ENCODE data around the gene CLDN9. TPM values are rescaled to one million over a fixed set of nuclear protein-coding genes. Genes with fewer than 3 reads are reported as not detected.

The CLDN9 gene
- total and polyA plus RNA-seq, 9 of the 15 experiments (the other 6 are each of a cell fraction or from before 2014, with no cell fraction given) = 0.12 to 0.44 (median 0.22) TPM; not detected in 4

GRCh38 chr16:2963723-2964474 is 48.8 kb upstream of the CLDN9 start, which contains the start of gene KREMEN2 (continued):
- TF ChIP-seq ZBTB9 (CRISPR knock-in tag; IDR thresholded peaks at IDR 0.05) (no peak), NCOA6 (IDR thresholded peaks at IDR 0.05) (no peak), RFX7 (CRISPR knock-in tag; IDR thresholded peaks at IDR 0.05) (no peak), PRDM10 (IDR thresholded peaks at IDR 0.05; ENCODE audit: partially characterized antibody) (peak; percentile 75), NFE2 (IDR thresholded peaks at IDR 0.05; ENCODE audit: low read depth) (no peak), NCOA4 (IDR thresholded peaks at IDR 0.05; ENCODE audit: partially characterized antibody) (no peak), ILF3 (IDR thresholded peaks at IDR 0.05; ENCODE audit: borderline replicate concordance) (no peak), E2F6 (IDR thresholded peaks at IDR 0.05; ENCODE audit: borderline replicate concordance in 1 of 2, extremely low read depth in 1 of 2, insufficient read depth in 1 of 2, insufficient read length in 1 of 2, low read depth in 1 of 2, low read length in 1 of 2, poor library complexity in 1 of 2, severe bottlenecking in 1 of 2) (peak; percentile 47 to 61), CTCF (IDR thresholded peaks at IDR 0.05 in 2 of 3, conservative IDR thresholded peaks at IDR 0.05 in 1 of 3; ENCODE audit: insufficient read depth in 2 of 3, low read depth in 1 of 3, low read length in 3 of 3) (peak in 2 of 3 experiments; percentile 6 to 37; a peak in 3 of 6 replicates), CHCHD3 (CRISPR knock-in tag; IDR thresholded peaks at IDR 0.05) (no peak), DIDO1 (tag; IDR thresholded peaks at IDR 0.05; ENCODE audit: low read depth) (no peak), ELF2 (CRISPR knock-in tag; IDR thresholded peaks at IDR 0.05) (no peak), ZKSCAN8 (CRISPR knock-in tag; IDR thresholded peaks at IDR 0.05) (no peak), POLR2A (conservative IDR thresholded peaks at IDR 0.05) (peak; percentile 83)
- TF ChIP-seq, protein P1, sequence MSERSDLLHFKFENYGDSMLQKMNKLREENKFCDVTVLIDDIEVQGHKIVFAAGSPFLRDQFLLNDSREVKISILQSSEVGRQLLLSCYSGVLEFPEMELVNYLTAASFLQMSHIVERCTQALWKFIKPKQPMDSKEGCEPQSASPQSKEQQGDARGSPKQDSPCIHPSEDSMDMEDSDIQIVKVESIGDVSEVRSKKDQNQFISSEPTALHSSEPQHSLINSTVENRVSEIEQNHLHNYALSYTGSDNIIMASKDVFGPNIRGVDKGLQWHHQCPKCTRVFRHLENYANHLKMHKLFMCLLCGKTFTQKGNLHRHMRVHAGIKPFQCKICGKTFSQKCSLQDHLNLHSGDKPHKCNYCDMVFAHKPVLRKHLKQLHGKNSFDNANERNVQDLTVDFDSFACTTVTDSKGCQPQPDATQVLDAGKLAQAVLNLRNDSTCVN (CRISPR knock-in tag; IDR thresholded peaks at IDR 0.05) = no peak
- TF ChIP-seq, protein P2, sequence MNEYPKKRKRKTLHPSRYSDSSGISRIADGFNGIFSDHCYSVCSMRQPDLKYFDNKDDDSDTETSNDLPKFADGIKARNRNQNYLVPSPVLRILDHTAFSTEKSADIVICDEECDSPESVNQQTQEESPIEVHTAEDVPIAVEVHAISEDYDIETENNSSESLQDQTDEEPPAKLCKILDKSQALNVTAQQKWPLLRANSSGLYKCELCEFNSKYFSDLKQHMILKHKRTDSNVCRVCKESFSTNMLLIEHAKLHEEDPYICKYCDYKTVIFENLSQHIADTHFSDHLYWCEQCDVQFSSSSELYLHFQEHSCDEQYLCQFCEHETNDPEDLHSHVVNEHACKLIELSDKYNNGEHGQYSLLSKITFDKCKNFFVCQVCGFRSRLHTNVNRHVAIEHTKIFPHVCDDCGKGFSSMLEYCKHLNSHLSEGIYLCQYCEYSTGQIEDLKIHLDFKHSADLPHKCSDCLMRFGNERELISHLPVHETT (CRISPR knock-in tag; conservative IDR thresholded peaks at IDR 0.05 in 1 of 2, IDR thresholded peaks at IDR 0.05 in 1 of 2) = no peak
